HUES48 (cell line): ENCODE measurements around the gene APOLD1.
"Not testable (repeated sequence)": the region's sequence is repeated elsewhere in the genome, so short reads cannot be mapped to it uniquely, and the experiment has no call there.

Source experiments
- H3K27ac ChIP-seq: one replicate; pipeline ENCODE4 v1.7.0; 2013; ENCODE audit warnings: low read depth, low read length, inconsistent platforms
- H3K27me3 ChIP-seq: 2 replicates; pipeline ENCODE4 v1.6.1; 2013; ENCODE audit warnings: mild to moderate bottlenecking, low read length; ENCODE audit not compliant: control insufficient read depth, insufficient read depth
- H3K36me3 ChIP-seq: 2 replicates; pipeline ENCODE4 v1.6.1; 2013; ENCODE audit warnings: low read length; ENCODE audit not compliant: control insufficient read depth, insufficient read depth
- H3K4me1 ChIP-seq: 2 replicates; pipeline ENCODE4 v1.6.1; 2013; ENCODE audit warnings: mild to moderate bottlenecking, low read length; ENCODE audit not compliant: control insufficient read depth, insufficient read depth
- H3K4me3 ChIP-seq: 2 replicates; pipeline ENCODE4 v1.5.1; 2013; ENCODE audit warnings: mild to moderate bottlenecking, low read depth, low read length
- H3K9ac ChIP-seq: 2 replicates; pipeline ENCODE4 v1.6.1; 2013; ENCODE audit warnings: mild to moderate bottlenecking, low read depth, low read length, moderate library complexity
- H3K9me3 ChIP-seq: 2 replicates; pipeline ENCODE4 v1.6.1; 2013; ENCODE audit warnings: low read length; ENCODE audit not compliant: control insufficient read depth, insufficient read depth

Gene APOLD1

GRCh38 chr12:12784911-12785814, at the start of gene APOLD1:
TSS of gene APOLD1 (plus strand) at chr12:12785659. CDS start at chr12:12785692, 33 bp downstream.
- Histone ChIP-seq H3K9me3 (no peaks in the 10 kb centered on the region), H3K4me1 (peaks cover 22% of the 10 kb centered on the region), H3K9ac (no peak within 1 kb of the TSS), H3K27me3 (peaks cover 47% of the 10 kb centered on the region), H3K36me3 (no peaks in the 10 kb centered on the region), H3K4me3 (peak within 1 kb of the TSS; percentile 58), H3K27ac (peak within 1 kb of the TSS; percentile 78)

GRCh38 chr12:12736759-12737676, 48.4 kb upstream of the APOLD1 start:
- no peak overlapping the region for H3K4me3 ChIP-seq
- H3K27ac ChIP-seq, result no peak overlapping the region
- H3K4me1 ChIP-seq, result peaks cover 8% of the 10 kb centered on the region; the same call in 1 of the 2 replicates
- H3K9me3 ChIP-seq, result no peaks in the 10 kb centered on the region
- no peaks in the 10 kb centered on the region for H3K36me3 ChIP-seq
- no peak overlapping the region for H3K9ac ChIP-seq
- no peaks in the 10 kb centered on the region for H3K27me3 ChIP-seq

GRCh38 chr12:12738152-12738551, 47.3 kb upstream of the APOLD1 start:
- not testable (repeated sequence) for H3K9me3 ChIP-seq, H3K27me3 ChIP-seq, H3K4me3 ChIP-seq, H3K27ac ChIP-seq, H3K9ac ChIP-seq, H3K4me1 ChIP-seq, H3K36me3 ChIP-seq

- no peak overlapping the region for H3K27ac ChIP-seq
- no peaks in the 10 kb centered on the region for H3K9me3 ChIP-seq
- no peak overlapping the region for H3K4me3 ChIP-seq
- 0 out of 2 replicates have a peak, but pooled peaks cover 7% of the 10 kb centered on the region for H3K4me1 ChIP-seq
- H3K36me3 ChIP-seq, result no peaks in the 10 kb centered on the region
- no peak overlapping the region for H3K9ac ChIP-seq
- H3K27me3 ChIP-seq, result no peaks in the 10 kb centered on the region
Measured at GRCh38 chr12:12741660-12742059, 43.8 kb upstream of the APOLD1 start.

- Histone ChIP-seq H3K9ac (no peak overlapping the region), H3K36me3 (no peaks in the 10 kb centered on the region), H3K27me3 (no peaks in the 10 kb centered on the region), H3K4me3 (no peak overlapping the region), H3K9me3 (no peaks in the 10 kb centered on the region), H3K4me1 (0 out of 2 replicates have a peak, but pooled peaks cover 4% of the 10 kb centered on the region), H3K27ac (no peak overlapping the region)
Measured at GRCh38 chr12:12744546-12745305, 40.7 kb upstream of the APOLD1 start.

GRCh38 chr12:12745576-12746211, 39.8 kb upstream of the APOLD1 start:
- no peaks in the 10 kb centered on the region for H3K9me3 ChIP-seq
- H3K36me3 ChIP-seq, result no peaks in the 10 kb centered on the region
- H3K4me3 ChIP-seq, result no peak overlapping the region
- no peaks in the 10 kb centered on the region for H3K27me3 ChIP-seq
- no peak overlapping the region for H3K27ac ChIP-seq
- H3K9ac ChIP-seq, result no peak overlapping the region
- H3K4me1 ChIP-seq, result 0 out of 2 replicates have a peak, but pooled peaks cover 4% of the 10 kb centered on the region

GRCh38 chr12:12747278-12747677, 38.2 kb upstream of the APOLD1 start:
- Histone ChIP-seq H3K27me3 (no peaks in the 10 kb centered on the region), H3K27ac (no peak overlapping the region), H3K36me3 (no peaks in the 10 kb centered on the region), H3K9me3 (no peaks in the 10 kb centered on the region), H3K9ac (no peak overlapping the region), H3K4me1 (0 out of 2 replicates have a peak, but pooled peaks cover 4% of the 10 kb centered on the region), H3K4me3 (no peak overlapping the region)

GRCh38 chr12:12748044-12748443, 37.4 kb upstream of the APOLD1 start:
- Histone ChIP-seq H3K4me1 (0 out of 2 replicates have a peak, but pooled peaks cover 4% of the 10 kb centered on the region), H3K27me3 (no peaks in the 10 kb centered on the region), H3K9ac (no peak overlapping the region), H3K4me3 (no peak overlapping the region), H3K36me3 (no peaks in the 10 kb centered on the region), H3K9me3 (no peaks in the 10 kb centered on the region), H3K27ac (no peak overlapping the region)

GRCh38 chr12:12749433-12749832, 36.0 kb upstream of the APOLD1 start:
- H3K4me3 ChIP-seq, result no peak overlapping the region
- no peak overlapping the region for H3K27ac ChIP-seq

GRCh38 chr12:12755923-12756322, 29.5 kb upstream of the APOLD1 start:
- H3K4me1 ChIP-seq, result no peaks in the 10 kb centered on the region
- H3K36me3 ChIP-seq, result no peaks in the 10 kb centered on the region
- no peaks in the 10 kb centered on the region for H3K9me3 ChIP-seq
- no peak overlapping the region for H3K27ac ChIP-seq
- H3K4me3 ChIP-seq, result no peak overlapping the region
- H3K9ac ChIP-seq, result no peak overlapping the region
- H3K27me3 ChIP-seq, result no peaks in the 10 kb centered on the region

More at GRCh38 chr12:12749433-12749832, 36.0 kb upstream of the APOLD1 start:
- no peaks in the 10 kb centered on the region for H3K27me3 ChIP-seq
- H3K4me1 ChIP-seq, result 0 out of 2 replicates have a peak, but pooled peaks cover 4% of the 10 kb centered on the region
- H3K36me3 ChIP-seq, result no peaks in the 10 kb centered on the region
- H3K9ac ChIP-seq, result no peak overlapping the region
- no peaks in the 10 kb centered on the region for H3K9me3 ChIP-seq
